Suprapubic skin (tissue), 3 donors: ENCODE results near the gene ACTG1.

Experiments used
- CTCF ChIP-seq, 2 donors: fragments of 200-600 bp in 1 of 2; fragments of 450-650 bp in 1 of 2; sonication (generic) in 1 of 2; IDR thresholded peaks; one replicate each; pipeline ENCODE4 v1.5.1; 2016 to 2019; ENCODE audit warnings: antibody characterized with exemption in 2 of 2, mild to moderate bottlenecking in 1 of 2, moderate library complexity in 1 of 2
- EP300 ChIP-seq: sonication (generic); formaldehyde crosslinking; IDR thresholded peaks from one replicate; pipeline ENCODE4 v1.6.1; 2017; ENCODE audit warnings: antibody characterized with exemption

DNA sequence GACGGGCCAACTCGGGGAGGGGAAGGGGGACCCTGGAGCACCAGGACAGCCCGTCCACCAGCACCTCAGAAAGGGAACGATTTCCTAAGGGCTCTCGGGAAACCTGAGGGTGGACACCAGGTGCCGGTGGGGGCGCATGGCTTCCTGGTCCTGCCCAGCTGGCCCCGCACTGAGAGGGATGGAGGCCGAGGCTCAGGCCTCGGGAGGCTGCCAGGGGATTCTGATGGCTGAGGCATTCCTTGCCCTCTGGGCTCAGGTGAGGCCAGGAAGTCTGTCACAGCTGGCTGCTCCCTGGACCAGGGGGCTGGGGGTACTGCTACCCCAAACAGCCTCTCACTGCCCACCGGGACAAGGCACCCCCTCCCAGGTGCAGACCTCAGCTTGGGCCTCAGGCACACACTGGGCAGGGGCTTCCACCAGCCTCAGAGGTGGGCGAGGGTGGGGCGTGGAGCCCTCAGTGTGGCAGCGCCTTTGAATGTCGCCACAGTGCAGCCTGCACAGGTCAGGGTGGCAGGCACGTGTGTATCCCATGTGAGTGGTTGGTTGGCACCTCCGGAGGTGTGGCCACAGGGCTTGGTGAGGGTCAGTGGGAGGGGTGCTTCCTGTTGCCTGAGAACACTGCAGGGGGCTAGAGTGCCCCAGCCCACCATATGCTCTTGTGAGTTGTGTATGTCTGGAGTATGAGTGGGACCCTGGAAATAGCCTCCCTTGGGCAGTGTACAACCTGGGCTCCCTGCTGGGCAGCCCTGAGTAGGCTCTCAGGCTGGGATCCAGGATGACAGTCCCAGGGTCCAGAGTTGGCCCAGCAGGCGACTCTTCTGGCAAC, 11.7 kb upstream of the ACTG1 start:
- TF ChIP-seq CTCF (IDR thresholded peaks at IDR 0.05): no peak
- no peak for TF ChIP-seq EP300
